Loucy (cell line): Measurements from ENCODE around the gene KCNQ2.

Source experiments
- H2AFZ ChIP-seq: fragments of 200-600 bp; sonication (generic); 2 replicates; pipeline ENCODE4 v1.6.0; 2016; ENCODE audit warnings: antibody characterized with exemption, mild to moderate bottlenecking, low read length, moderate library complexity
- H3F3A ChIP-seq: fragments of 200-600 bp; 2 replicates; pipeline ENCODE4 v1.6.0; 2016; ENCODE audit warnings: antibody characterized with exemption, low read depth, mild to moderate bottlenecking
- H3K27me3 ChIP-seq: fragments of 200-600 bp; sonication (generic); 2 replicates; pipeline ENCODE4 v1.6.1; 2014; ENCODE audit warnings: low read length, mild to moderate bottlenecking; ENCODE audit not compliant: insufficient read depth, poor library complexity, severe bottlenecking
- H3K36me3 ChIP-seq: fragments of 200-600 bp; sonication (generic); 2 replicates; pipeline ENCODE4 v1.6.1; 2016; ENCODE audit warnings: low read length; ENCODE audit not compliant: insufficient read depth
- H3K4me1 ChIP-seq: fragments of 200-600 bp; sonication (generic); 2 replicates; pipeline ENCODE4 v1.5.1; 2014; ENCODE audit warnings: low read length, mild to moderate bottlenecking; ENCODE audit not compliant: insufficient read depth, poor library complexity, severe bottlenecking
- H3K4me2 ChIP-seq: fragments of 200-600 bp; sonication (generic); 2 replicates; pipeline ENCODE4 v1.6.0; 2014; ENCODE audit warnings: antibody characterized with exemption, low read length, low read depth, mild to moderate bottlenecking; ENCODE audit not compliant: poor library complexity, severe bottlenecking
- H3K4me3 ChIP-seq: fragments of 200-600 bp; sonication (generic); 2 replicates; pipeline ENCODE4 v1.5.1; 2014; ENCODE audit warnings: low read length, mild to moderate bottlenecking, mixed read lengths; ENCODE audit not compliant: poor library complexity, severe bottlenecking
- H3K79me2 ChIP-seq: fragments of 200-600 bp; sonication (generic); 2 replicates; pipeline ENCODE4 v1.6.1; 2014; ENCODE audit warnings: low read length; ENCODE audit not compliant: insufficient read depth
- H3K9ac ChIP-seq: fragments of 200-600 bp; sonication (generic); 2 replicates; pipeline ENCODE4 v1.6.0; 2014; ENCODE audit warnings: mild to moderate bottlenecking, low read depth, low read length, moderate library complexity; ENCODE audit not compliant: poor library complexity, severe bottlenecking
- H3K9me2 ChIP-seq: fragments of 200-600 bp; sonication (generic); replicated peaks from 2 replicates; pipeline ENCODE4 v1.6.1; 2016; ENCODE audit warnings: low read depth, low read length, mixed read lengths
- H3K9me3 ChIP-seq: fragments of 200-600 bp; sonication (generic); 2 replicates; pipeline ENCODE4 v1.6.1; 2014; ENCODE audit warnings: mild to moderate bottlenecking, antibody characterized with exemption, low read length, low read depth; ENCODE audit not compliant: insufficient read depth
- H4K20me1 ChIP-seq: fragments of 200-600 bp; sonication (generic); 2 replicates; pipeline ENCODE4 v1.6.0; 2014; ENCODE audit warnings: antibody characterized with exemption, low read length, mild to moderate bottlenecking; ENCODE audit not compliant: insufficient read depth, poor library complexity, severe bottlenecking
- EZH2phosphoT487 ChIP-seq: fragments of 200-600 bp; IDR thresholded peaks from 2 replicates; pipeline ENCODE4 v1.6.1; 2018; ENCODE audit warnings: antibody characterized with exemption, mild to moderate bottlenecking, moderate library complexity, borderline replicate concordance
- TF ChIP-seq, protein P1 (sequence below): fragments of 200-600 bp; sonication (generic); conservative IDR thresholded peaks from 2 replicates; pipeline ENCODE4 v1.5.1; 2014; ENCODE audit warnings: mild to moderate bottlenecking, antibody characterized with exemption, low read length

KCNQ2 gene

DNA sequence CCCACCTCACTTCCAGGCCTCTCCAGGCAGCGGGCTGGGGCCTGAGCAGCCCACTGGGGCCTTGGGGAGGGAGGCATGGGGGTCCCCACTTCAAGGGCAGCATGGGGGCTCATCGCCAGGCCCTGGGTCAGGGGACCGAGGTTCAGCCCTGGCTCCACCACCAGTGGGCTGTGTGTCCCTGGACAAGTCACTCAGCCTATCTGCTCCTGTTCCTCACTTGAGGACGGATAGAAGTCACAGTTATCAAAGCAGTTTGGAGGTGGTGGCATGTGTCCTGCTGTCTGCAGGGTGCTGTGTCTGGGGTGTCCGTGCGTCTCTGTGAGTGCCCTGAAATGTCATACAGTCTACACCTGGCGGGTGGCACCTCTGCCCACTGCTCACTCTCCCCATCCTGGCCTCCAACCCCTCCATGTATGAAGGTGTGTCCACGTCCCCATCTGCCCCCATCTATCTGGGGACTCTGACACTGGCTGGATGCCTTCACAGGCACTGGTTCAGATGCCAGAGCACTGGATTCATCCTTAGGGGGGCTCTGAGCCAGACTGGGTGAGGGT, 22.8 kb upstream of the KCNQ2 start:
- H3K9me3 ChIP-seq, result no peaks in the 10 kb centered on the region
- no peaks in the 10 kb centered on the region for H3K4me1 ChIP-seq
- H3F3A ChIP-seq, result no peaks in the 10 kb centered on the region
- no peaks in the 10 kb centered on the region for H3K79me2 ChIP-seq
- H3K36me3 ChIP-seq, result no peaks in the 10 kb centered on the region
- no peaks in the 10 kb centered on the region for H4K20me1 ChIP-seq
- TF ChIP-seq EZH2phosphoT487, result no peak
- H3K9ac ChIP-seq, result no peak overlapping the region
- no peak overlapping the region for H3K4me3 ChIP-seq
- H3K9me2 ChIP-seq, result no peaks in the 10 kb centered on the region
- no peak overlapping the region for H3K4me2 ChIP-seq
- no peak overlapping the region for H2AFZ ChIP-seq
- H3K27me3 ChIP-seq, result no peaks in the 10 kb centered on the region

DNA sequence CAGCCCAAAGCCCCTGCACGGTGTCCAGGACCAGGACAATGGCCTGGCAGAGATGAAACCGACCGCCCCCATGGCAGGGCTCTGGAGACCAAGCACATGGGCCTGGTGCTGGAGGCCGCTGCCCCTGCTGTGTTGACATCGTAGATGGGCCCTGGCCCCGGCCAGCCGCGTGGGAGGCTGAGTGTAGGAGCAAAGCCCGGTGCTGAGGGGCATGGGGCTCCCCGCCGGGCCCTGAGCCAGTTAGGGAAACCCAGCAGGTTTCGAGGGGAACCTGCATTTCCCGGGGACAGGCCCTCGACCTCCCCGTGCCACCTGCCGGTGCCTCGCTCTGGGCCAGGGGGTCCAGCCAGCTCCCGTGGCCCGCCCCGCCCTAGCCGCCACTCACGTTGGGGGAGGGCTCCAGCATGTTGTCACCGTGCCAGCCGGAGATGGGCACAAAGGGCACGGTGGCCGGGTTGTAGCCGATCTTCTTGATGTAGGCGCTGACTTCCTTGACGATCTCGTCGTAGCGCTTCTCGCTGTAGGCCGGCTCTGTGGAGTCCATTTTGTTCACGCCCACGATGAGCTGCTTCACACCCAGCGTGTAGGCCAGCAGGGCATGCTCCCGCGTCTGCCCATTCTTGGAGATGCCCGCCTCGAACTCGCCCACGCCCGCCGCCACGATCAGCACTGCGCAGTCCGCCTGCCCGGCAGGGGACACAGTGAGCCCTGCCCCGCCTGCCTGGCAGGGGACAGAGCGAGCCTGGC, 22.1 kb upstream of the KCNQ2 start:
- H3K36me3 ChIP-seq, result no peaks in the 10 kb centered on the region
- no peak overlapping the region for H3K9ac ChIP-seq
- H3K79me2 ChIP-seq, result no peaks in the 10 kb centered on the region
- H3F3A ChIP-seq, result no peaks in the 10 kb centered on the region
- no peak overlapping the region for H3K4me2 ChIP-seq
- no peaks in the 10 kb centered on the region for H3K4me1 ChIP-seq
- H3K9me3 ChIP-seq, result no peaks in the 10 kb centered on the region
- H3K9me2 ChIP-seq, result no peaks in the 10 kb centered on the region
- TF ChIP-seq, protein P1, sequence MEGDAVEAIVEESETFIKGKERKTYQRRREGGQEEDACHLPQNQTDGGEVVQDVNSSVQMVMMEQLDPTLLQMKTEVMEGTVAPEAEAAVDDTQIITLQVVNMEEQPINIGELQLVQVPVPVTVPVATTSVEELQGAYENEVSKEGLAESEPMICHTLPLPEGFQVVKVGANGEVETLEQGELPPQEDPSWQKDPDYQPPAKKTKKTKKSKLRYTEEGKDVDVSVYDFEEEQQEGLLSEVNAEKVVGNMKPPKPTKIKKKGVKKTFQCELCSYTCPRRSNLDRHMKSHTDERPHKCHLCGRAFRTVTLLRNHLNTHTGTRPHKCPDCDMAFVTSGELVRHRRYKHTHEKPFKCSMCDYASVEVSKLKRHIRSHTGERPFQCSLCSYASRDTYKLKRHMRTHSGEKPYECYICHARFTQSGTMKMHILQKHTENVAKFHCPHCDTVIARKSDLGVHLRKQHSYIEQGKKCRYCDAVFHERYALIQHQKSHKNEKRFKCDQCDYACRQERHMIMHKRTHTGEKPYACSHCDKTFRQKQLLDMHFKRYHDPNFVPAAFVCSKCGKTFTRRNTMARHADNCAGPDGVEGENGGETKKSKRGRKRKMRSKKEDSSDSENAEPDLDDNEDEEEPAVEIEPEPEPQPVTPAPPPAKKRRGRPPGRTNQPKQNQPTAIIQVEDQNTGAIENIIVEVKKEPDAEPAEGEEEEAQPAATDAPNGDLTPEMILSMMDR, result no peak
- TF ChIP-seq EZH2phosphoT487, result no peak
- H3K4me3 ChIP-seq, result no peak overlapping the region
- no peaks in the 10 kb centered on the region for H4K20me1 ChIP-seq
- no peak overlapping the region for H2AFZ ChIP-seq
- no peaks in the 10 kb centered on the region for H3K27me3 ChIP-seq

DNA sequence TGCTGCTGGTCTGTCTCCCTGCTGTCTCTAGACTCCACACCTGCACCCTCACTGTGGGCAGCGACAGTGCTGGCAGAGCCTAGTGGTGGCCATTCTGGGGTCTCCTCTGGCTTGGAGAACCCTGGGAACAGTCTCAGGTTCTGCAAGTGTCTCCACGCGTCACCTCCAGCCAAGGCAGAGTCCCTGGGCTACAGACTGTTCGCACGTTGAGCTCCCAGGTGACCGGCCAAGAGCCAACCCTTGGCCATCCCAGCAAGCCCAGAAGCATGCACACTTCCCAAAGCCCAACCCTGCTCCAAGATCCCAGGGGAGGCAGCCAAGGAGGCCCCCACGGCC, 21.6 kb upstream of the KCNQ2 start:
- Histone ChIP-seq H3K4me3 (no peak overlapping the region), H3K9me2 (no peaks in the 10 kb centered on the region), H3F3A (no peaks in the 10 kb centered on the region), H4K20me1 (no peaks in the 10 kb centered on the region), H3K79me2 (no peaks in the 10 kb centered on the region), H3K9ac (no peak overlapping the region), H3K4me2 (no peak overlapping the region), H2AFZ (no peak overlapping the region), H3K27me3 (no peaks in the 10 kb centered on the region), H3K36me3 (no peaks in the 10 kb centered on the region), H3K4me1 (no peaks in the 10 kb centered on the region), H3K9me3 (no peaks in the 10 kb centered on the region)
- TF ChIP-seq EZH2phosphoT487, result no peak
- TF ChIP-seq, protein P1, result no peak
